HG03520 (cell line): ENCODE data around the gene LRRC1.

Source experiments
- ATAC-seq: cut with Tn5 transposase; IDR thresholded peaks from one replicate; pipeline ENCODE4 v1.9.1; 2021; ENCODE audit warnings: mild to moderate bottlenecking, moderate library complexity; ENCODE audit not compliant: unreplicated experiment

Gene LRRC1

GRCh38 chr6:53947780-53948179, 153.0 kb downstream of the LRRC1 start:
- ATAC-seq, result no peak

DNA sequence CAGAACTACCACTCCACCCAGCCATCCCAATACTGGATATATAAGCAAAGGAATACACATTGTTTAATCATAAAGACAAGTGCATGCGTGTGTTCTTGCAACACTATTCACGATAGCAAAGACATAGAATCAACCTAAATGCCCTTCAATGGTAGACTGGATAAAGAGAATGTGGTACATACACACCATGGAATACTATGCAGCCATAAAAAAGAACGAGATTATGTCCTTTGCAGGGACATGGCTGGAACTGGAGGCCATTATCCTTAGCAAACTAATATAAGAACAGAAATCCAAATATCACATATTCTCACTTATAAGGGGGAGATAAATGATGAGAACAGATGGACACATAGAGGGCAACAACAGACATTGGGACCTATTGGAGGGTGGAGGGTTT, 156.6 kb downstream of the LRRC1 start:
- no peak for ATAC-seq

GRCh38 chr6:53956068-53956711, 161.4 kb downstream of the LRRC1 start:
- ATAC-seq, result peak; percentile 75

DNA sequence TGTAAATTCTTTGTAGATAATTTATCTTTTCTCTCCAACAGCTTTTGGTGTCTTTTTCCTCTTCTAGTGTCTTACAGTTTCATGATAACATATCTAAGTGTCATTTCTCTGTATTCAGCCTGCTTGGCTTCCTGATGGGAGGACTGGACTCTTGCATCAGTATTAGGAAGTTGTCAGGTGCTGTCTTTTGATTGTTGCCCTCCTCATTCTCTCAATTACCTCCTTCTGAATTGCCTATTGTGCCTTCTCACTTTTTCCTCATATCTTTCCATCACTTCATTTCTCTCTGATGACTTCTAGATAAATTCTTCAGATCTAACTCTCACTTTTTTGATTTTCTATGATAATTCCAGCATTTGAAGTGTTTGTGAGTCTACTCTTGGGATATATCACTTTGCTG, 162.0 kb downstream of the LRRC1 start:
- no peak for ATAC-seq

GRCh38 chr6:53959717-53960116, 164.9 kb downstream of the LRRC1 start:
- no peak for ATAC-seq

DNA sequence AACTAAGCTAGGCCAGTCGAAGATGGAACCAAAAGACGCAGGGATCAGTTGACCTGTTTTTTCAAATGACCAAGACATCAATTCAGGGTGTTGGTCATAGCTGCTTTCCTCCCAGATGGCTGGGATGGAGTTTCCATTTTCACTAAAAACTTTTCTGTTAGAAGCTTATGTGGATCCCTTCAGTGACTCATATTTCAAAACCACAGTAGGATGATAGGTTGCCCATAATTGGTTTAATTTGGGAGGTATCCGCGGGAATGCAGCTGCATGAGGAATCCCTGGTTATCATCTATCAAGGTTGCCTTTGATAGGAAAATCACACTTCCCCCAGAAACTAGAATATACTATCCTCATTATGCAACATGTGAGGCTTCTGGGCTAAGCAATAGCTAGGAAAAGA, 165.5 kb downstream of the LRRC1 start:
- no peak for ATAC-seq

DNA sequence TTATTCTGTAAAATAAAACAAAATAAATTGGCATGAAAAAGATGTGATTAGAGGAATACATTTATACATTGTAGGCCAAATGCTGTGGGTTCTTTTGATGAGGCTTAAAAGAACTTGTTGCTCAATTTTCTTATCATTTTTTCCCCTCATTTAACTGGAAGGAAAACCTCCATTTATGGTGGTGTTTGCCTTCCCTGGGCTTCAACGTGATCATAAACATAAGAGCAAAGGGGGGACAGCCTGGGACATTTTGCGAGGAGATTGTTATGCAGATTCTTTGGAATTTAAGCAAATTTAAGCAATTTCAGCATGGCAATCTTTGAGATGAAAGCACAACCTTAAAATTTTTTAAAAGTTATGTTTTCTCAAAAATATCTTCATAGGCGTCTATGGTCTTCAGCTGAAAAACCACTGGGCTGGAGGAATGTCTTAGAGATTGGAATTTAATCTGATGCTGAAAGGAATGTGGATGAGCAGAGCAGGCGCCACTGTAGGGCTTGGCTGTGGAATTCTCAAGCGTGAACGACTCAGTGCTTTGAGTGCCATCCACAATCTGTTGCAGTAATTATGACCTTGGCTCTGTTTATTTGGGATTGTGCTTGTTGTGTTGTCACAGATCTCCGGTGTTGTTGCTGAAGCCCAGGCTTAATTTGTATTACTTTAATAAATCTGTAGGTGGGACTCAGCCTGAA, 167.0 kb downstream of the LRRC1 start:
- no peak for ATAC-seq

DNA sequence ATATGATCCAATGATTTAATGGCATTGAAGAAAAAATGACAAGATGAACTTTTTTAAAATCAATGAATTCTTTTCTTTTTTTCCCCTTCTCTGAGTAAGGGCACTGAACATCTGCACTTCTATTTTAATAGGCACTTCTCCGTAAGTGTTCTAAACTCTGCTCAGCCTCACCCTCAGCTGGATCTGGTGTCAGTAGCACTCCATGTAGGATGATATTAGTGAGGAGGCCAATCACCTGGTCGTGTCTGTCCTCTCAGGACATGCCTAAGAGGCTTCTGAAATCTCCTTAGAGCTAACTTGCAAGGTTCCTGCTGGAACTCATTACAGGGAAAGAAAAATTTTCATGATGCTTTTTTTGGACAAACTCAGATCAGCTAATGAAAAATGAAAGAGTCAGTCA, 167.8 kb downstream of the LRRC1 start:
- ATAC-seq, result no peak

DNA sequence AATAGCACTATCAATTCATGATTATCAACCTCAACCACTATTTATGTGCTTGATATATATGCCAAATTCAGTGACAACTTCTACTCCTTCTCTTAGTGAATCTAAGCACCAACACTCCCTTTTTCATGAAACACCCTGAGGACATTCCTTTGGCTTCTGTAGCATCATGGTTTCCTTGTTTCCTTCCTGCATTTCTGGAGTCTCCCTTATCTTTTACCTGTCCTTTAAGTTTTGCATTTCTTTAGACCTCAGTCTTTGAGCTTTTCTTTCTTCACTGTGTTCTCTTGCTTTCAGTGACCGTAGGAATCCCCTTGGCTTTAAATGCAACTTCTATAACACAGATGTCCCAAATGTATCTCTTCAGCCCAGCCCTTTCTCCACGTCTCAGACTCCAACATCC, 172.6 kb downstream of the LRRC1 start:
- ATAC-seq, result no peak
